SH-SY5Y (cell line): Measurements from ENCODE around the gene LSAMP.

Experiments
- GATA2 ChIP-seq: IDR thresholded peaks from 2 replicates; pipeline ENCODE4 v1.6.1; 2011; ENCODE audit warnings: mild to moderate bottlenecking, low read depth, low read length
- GATA3 ChIP-seq: IDR thresholded peaks from 2 replicates; pipeline ENCODE4 v1.6.1; 2011; ENCODE audit warnings: low read depth, mild to moderate bottlenecking, low read length, moderate library complexity

DNA sequence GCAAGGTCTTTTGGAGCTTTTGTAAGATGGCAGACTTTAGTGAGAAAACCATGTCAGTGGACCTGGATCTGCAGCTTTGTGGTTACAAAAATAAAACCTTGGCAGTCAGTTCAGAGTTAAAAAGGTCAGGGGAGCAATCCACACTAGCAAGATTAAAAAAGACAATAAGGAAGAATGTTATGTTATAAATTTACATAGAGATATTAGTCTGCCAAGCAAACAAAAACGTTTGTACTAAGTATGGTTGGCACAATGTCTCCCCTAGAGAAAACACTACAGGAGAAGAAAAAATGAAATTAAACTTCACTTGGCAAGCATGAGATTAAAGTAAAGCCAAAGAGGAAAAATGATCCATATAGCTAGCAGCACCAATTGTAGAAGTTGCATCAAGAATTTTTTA is 205.0 kb downstream of the LSAMP start:
- no peak for TF ChIP-seq GATA2
- TF ChIP-seq GATA3, result no peak
